HTERT RPE-1 (cell line): ENCODE data around the gene AADAT.
"Not testable (repeated sequence)": the region's sequence is repeated elsewhere in the genome, so short reads cannot be mapped to it uniquely, and the experiment has no call there.

Experiments
- in situ Hi-C: fragments of 300-500 bp; cut with MboI; formaldehyde crosslinking; loops from 4 replicates; pipeline ENCODE4 v1.14.3; 2020; ENCODE audit warnings: low sequenced_read_pairs

AADAT gene

DNA sequence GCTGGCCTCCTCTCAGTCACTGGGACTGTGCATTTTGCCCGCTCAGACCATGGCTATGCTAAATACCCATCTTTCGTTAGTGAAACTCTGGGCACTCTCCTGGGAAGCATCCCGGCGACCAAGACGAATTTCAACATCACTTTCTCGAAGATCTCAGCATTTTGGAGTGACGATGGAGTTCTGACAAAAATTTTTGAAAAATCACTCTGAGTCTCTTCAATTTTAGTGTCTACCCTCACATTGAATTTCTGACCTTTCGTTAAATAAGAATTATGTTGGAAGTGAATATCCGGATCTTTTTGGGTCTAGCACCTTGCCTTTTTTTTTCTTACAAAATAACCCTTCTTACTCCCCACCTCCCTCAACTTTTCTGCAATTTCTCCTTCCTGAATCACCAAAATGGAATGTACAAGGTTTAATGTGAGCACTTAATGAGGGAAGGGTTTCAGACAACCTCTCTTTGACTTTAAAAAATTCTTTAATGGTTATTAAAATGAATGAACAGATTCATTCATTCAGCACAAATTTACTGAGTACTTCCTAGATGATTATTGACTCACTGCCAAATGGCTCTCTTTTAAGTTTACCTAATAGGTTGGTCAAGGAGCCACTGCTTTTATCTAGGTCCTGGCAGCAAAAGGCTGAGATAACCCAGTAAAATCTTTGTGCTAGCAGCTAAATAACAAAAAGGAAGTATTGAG lies 746 bp upstream of the AADAT start:
- in situ Hi-C loops: no loop called here

DNA sequence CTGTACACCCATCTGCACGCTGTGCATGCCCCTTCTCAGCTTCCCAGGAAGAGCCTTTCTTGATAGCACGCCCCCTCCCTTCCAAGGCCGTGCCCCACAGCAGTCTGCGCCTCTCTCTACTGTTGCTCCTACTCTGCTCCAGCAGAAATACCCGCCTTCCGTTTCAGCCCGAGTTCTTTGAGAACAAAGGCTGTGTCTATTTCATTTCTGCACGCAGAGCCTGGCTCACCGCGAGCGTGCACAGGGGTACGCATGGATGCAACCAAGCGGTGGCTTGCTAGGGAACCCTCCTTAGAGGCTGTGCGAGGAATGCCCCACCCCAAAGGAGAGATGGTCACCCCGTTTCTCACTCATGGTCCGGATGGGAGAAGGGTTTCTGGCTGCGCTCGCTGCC lies 485 bp downstream of the AADAT start:
- in situ Hi-C loops: no loop called here

DNA sequence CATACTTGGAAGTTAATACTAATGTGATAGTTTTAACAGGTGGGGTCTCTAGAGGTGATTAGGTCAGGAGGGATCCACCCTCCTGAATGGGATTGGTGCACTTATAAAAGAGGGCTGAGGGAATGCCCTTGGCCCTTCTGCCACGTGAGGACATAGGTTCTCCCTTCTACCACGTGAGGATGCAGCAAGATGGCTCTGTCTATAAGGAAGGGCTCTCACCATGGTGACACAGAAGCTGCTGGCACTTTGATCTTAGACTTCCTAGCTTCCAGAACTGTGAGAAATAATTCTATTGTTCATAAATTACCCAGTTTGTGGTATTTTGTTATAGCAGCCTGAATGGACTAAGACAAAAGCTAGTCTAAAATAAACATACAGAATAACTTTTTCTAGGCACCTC lies 1.0 kb downstream of the AADAT start:
- in situ Hi-C loops: no loop called here

DNA sequence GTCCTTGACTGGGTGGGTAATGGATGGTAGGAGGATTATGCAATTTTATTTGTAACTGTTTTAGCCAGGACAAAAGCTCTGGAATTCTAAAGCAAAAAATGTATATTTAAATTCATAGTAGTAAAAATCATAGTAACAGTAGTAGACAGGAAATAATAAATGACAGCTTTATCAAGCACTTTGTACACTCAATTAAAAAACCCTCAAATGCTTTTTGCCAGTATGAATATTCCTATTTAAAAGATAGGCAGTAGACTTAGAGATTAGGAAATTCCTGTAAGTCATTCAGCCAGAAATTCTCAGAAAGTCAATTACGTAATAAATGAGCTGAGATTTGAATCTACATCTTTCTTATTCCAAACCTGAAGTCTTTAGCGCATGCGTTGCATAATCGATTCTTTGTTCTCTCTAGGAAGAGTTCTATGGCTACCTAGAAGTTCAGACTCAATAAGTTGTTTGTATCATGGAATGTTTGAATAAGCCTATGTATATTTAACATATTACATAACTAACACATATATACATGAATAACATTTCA lies 2.5 kb downstream of the AADAT start:
- in situ Hi-C loops: no loop called here

DNA sequence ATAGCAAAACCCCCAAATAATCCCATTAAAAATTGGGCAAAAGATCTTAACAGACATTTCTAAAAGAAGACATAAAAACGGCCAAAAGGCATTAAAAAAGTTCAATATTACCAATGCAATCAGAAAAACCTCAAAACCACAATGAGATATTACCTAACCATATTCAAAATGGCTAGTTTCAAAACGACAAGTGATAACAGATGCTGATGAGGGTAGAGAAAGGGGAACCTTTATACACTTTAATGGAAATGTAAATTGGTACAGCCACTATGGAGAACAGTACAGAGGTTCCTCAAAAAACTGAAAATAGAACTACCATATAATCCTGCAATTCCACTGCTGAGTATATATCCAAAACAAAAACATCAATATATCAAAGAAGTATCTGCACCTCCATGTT lies 6.2 kb downstream of the AADAT start:
- in situ Hi-C loops: no loop called here

DNA sequence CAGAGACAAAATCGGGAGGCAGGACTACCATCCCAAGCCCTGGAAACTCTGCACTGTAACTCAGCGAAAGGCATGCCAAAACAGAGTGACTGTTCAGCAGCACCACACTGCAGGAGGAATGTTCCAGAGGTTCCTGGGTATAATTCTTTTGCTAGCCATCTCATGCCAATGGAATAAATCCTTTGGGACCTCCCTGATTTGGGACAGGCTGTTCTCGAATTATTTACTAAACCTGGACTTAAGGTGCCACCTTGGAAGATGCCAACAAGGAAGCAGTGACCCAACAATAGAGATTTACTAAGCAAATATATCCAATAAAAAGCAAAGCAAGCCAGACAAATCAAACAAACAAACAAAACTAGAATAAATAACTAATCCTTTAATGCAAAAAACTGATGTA lies 9.3 kb downstream of the AADAT start:
- in situ Hi-C loops: no loop called here

DNA sequence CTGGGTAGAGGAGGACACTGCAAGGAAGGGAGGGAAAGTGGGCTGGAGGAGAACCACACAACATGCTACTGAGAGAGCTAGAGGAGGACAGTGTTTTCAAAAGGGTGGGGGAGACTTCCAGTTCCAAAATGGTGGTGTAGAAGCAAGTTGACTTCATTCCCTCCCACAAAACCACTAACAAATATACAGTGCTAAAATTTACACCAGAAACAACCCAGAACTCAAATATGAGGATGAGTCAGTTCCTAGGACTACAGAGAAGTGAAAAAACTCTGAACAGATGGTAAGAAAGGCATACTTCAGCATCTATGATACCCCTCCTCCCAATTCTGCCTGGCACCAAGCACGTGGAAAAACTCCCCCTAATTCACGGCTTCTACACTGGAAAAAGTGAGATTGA lies 9.8 kb downstream of the AADAT start:
- in situ Hi-C loops: no loop called here

DNA sequence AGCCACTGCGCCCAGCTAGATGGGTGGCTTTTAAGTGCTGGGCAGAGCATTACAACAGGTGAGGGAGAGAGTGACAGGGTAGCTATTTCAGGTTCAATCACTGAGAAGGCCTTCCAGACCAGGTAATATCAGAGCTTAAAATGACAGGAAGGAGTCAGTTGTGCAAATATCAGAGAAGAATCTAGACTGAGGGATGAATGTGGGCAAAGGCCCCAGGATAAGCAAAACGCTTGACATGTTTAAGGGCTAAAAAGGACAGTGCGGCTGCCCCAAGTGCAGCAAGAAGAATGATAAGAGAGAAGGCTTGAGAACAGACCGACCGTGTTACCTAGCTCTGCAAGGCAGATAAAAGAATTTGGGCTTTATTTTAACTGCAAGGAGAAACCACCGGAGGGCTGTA lies 18.6 kb downstream of the AADAT start:
- in situ Hi-C loops: no loop called here

DNA sequence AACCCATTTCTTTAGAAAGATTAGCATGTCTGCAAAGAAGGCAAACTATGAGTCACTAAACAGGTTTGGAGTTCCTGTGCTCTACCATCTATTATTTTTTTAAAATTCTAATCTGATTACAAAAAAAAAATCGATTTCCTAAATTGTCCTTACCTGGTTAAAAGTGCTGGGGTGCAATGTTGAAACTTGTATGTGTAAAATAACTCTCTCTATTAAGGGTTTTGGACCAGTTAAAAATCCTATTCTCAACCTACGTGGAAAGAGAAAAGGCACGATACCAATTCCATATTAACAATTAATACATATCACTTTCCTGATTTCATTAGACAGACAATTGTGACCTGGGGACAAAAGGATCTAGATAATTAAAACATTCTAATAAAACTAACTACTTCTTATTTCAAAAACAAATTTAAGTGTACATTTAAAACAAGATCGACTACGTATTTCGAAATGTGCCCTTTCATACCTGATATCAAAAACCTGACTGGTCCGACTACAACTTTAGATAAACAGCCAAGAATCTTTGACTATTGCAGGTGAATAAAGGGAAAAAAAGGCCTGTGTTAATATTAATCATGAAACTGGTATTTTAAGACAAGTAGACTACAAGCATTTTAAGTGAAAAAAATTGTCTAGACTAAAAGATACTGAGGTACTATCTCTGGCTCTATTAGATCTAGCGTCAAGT lies 21.2 kb downstream of the AADAT start:
- in situ Hi-C loops: no loop called here

DNA sequence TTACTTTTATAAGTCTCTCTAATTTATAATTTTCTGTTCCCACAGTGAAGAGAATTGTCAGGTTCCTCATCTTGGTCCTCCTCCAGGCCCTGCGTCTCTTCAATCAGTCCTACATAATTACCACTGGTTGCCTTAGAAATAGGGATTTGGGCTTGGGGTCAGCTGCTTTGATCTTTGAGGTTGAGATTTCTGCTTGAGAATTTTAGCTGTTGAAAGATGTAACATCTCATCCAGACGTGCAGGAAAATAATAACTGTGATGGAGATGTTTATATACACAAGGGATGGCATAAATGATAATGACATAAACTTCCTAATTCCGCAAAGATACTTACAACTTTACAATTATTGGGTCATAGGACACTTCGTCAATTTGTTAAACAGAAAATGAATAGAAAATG lies 30.3 kb downstream of the AADAT start:
- in situ Hi-C loops: no loop called here

DNA sequence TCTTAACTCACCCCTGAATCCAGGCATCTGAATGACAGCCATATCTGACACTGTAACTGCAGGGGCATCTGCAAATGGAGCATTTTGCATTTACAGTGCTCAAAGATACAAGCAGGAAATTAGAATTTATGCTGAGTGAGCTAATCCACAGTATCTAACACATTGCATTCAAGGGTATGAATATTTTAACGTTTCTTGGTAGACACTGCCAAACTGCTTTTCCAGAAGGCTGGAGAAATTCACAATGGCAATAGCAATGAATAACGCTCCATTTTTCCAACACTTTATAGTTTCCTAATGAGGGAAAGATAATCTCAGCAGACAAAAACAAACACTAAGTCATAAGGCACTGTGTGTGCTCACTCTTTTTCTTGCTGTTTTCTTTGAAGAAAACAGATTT lies 30.9 kb downstream of the AADAT start:
- in situ Hi-C loops: no loop called here

DNA sequence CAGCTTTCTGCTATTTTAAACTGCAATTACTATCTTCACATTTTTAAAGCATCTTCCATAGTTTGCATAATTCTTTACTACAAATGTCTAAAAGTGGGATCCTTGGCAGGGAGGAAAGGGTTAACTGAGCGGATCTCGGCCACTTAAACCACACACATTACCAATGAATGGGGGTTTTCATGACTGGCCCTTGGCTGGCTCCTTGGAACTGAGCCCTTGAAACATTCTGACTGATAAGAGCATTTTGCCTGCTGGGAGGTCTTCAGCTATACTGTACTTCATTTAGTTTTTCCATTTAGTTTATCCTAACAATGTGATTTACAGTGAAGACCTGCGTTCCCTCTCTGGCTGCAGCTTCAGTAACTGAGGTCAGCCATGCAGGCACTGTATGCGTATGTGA lies 31.9 kb downstream of the AADAT start:
- in situ Hi-C loops: no loop called here

DNA sequence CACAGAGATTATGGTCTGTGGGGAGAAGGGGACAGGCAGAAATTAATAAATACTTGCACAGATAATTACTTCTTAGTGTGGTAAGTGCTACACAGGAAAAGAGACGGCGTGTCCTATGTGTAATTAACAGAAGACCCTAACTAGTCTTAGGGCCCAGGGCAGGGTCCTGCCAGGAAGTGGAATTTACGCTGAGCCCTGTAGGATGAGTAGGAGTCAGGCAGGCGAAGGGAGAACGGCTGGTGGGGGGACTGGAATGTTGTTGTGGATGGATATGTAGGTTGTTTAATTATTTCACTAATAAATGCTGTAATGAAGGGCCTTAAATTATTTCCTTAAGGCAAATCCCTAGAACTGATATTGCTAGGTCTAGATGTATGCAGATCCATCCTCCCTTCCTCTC lies 36.8 kb downstream of the AADAT start:
- in situ Hi-C loops: no loop called here

DNA sequence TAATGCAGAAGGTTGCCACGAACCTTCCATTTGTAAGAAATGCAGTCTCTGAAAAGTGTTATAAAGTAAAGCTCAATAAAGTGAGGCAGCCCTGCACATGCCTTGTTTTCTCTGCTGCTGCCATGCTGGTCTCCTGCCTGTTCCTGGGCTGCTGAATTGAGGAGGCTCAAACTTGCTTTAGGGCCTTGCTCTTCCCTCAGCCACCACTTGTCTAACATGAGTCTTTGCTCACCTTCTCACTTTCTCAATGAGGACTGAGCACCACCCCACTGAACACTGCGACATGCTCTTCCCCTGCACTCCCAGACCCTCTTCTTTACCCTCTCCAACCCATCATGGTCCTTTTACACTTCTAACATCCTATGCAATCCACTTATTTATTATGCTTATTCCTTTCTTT lies 38.4 kb downstream of the AADAT start:
- in situ Hi-C loops: no loop called here

DNA sequence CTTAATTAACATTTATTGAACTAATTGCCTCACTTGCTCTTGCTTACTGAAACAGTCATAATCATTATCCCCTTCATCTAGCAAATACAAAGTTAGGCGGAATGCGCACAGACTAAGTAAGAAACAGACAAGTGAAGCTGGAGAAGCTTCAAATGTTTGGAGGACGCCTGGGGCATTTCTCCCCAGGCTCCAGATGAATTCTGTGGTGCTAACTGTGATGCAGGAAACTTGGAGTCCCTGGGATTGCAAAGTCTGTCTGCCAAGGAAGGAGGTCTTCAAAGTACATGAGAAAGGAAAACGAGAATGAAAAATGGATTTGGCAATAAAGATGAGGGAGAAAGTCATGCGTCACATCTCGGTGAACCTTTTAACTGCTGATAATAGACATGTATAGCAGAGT lies 40.0 kb downstream of the AADAT start:
- in situ Hi-C loops: no loop called here

DNA sequence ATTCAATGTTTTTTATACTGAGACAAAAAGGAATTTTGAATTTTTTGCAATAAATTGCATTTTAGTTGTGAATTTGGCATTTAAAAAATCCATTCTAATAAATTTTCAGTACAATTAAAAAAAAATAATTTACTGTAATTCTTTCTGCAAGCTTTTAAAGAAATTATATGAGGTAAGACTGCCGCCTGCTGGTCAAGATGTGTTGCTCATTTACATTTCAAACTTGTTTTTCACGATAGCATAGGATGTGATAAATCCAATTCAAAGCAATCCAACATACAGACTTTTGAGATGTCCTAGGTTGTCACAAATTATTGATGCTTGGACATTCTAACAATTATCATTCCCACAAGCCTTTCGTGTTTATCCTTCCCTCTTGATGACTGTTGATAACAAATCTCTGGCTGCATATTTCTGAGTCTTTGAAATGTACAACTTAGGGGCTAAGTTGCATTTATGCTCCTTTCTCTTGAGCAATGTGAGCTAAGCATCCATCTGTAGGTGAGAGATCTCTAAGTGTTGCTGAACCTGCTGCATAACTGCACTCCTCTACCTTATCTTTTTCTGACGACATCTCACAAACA lies 41.9 kb downstream of the AADAT start:
- in situ Hi-C loops: no loop called here

DNA sequence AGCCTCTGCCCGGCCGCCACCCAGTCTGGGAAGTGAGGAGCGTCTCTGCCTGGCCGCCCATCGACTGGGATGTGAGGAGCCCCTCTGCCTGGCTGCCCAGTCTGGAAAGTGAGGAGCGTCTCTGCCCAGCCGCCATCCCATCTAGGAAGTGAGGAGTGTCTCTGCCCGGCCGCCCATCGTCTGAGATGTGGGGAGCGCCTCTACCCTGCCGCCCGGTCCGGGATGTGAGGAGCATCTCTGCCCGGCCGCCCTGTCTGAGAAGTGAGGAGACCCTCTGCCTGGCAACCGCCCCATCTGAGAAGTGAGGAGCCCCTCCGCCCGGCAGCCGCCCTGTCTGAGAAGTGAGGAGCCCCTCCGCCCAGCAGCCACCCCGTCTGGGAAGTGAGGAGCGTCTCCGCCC lies 43.6 kb downstream of the AADAT start:
- in situ Hi-C loops: not testable (repeated sequence)

DNA sequence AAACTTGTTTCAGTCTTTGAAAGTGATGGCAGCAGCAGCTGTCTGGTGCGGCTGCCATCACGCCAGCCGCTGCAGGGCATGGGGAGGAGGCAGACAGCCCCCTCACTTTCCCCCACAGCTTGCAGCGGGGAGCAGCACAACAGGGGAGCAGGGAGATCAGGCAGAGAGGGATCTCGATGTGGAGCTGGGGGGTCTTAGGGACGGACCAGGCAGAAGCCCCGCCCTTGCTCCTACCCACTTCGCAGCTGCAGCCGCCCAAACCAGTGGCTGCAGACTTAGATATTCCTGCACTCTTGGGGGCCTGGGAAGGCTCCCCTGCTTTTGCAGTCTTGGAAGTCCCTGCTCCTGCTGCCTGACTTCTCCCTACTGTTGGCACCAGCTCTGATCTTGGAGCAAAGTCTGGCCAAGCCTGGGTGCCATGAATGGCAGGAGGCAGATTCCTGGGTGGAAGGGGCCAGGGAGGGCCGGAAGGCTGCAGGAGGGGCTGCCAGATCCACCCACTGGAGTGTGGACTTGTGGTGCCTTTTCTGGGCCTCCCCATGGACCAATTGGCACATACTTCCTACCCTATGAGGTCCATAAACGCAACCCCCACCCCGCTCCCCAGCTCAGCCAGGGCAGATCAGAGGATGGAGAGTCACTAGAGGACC lies 49.6 kb downstream of the AADAT start:
- in situ Hi-C loops: no loop called here

DNA sequence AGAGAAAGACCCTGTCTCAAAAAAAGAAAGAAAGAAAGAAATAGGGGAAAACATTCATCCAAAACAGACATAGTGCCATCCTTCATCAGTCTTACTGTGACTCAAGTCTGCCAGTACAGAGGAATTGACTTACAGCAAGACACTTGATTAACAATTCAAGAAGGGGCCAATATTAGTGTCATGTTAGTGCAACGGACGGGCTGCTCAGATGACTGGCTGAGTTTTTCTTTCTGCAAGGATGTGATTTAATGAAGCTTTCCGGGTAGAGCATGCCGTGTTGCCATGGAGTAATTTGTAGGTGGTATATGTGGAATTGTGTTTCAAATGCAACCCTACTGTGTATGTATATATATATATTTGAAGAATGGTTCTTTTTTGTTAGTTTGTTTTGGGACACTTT lies 51.0 kb downstream of the AADAT start:
- in situ Hi-C loops: no loop called here

DNA sequence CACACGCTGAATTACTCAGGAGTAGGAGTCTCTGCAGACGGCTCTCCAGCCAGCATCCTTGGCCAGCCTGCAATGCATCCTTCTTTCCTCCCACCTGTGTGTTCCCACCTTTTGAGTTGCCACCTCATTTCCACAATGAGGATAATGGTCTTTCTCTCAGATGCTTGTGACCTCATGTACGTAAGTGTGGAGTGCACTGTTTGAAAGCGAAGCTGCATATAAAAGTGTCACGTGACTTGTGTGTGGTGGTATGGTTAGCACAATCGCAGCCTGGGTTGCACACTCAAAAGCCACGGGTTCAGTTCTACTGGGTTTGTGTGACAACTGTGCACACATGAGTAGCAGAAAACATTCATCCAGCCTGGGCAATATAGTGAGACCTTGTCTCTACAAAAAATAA lies 51.5 kb downstream of the AADAT start:
- in situ Hi-C loops: no loop called here

DNA sequence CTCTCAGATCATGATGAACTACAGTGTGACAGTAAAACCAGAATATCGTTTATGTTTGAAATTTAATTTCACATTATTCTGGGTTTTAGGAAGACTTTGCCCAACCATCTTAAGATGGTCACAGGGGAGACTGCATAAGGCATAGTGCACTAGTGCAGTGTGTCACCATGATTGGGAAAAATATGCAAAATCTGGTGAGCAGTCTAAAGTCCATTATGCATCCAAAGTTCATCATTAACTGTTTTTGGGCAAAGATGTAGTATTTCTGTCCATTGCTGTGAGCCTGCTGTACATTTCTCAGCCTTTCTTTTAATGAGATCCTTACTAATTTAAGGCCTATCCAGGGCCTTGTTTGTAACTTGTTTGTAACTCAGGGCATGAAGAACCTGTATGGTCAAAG lies 52.3 kb downstream of the AADAT start:
- in situ Hi-C loops: no loop called here

DNA sequence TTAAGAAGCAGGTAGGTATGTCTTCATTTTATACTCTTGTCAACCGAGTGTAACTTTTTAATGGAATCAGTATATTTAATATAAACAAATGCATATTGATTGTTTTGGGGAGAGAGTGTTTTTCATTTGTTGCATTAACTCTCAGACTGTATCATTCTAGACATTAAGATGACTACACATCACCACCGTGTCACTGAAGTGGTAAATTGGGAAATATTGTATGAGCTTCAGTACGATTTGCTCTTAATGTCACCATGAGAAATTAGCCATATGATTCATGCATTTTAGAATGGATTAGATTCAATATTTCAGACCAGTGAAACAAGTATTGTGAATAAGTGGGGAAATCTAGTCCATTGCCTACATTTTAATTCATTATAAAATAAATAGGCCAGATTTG lies 53.9 kb downstream of the AADAT start:
- in situ Hi-C loops: no loop called here
